SK-MEL-5 (cell line): Measurements from ENCODE around the gene ANKFY1. TPM values are rescaled to one million over a fixed set of nuclear protein-coding genes. Genes with fewer than 3 reads are reported as not detected.

Source experiments
- DNase-seq: peaks from one replicate; pipeline ENCODE4 v3.0.0-alpha.2; 2016; ENCODE audit warnings: low read depth, low spot score
- in situ Hi-C: cut with HindIII; loops from 2 replicates; pipeline ENCODE4 v1.10.0; 2016; ENCODE audit warnings: low sequenced_read_pairs, high pct_unique_total_duplicates, low pct_unique_long_range_greater_than_20kb
- small RNA-seq, 2 experiments: library from RNA; depleted of rRNA; stranded (forward); fragments of <200 nt; gene quantifications; one replicate each; pipeline ENCODE3, GENCODE V24; 2014
- total RNA-seq: library from RNA; depleted of rRNA; stranded (reverse); fragments of >200 nt; shearing (Covaris generic); gene quantifications from 2 replicates; pipeline ENCODE4 v1.2.3, GENCODE V29; 2014; rRNA removed

Gene ANKFY1
- total RNA-seq, 1 experiment from 2014 or later = 19.1 TPM

- no peak for DNase-seq
- in situ Hi-C loops = no loop called here
Measured at GRCh38 chr17:4119299-4119698, 144.5 kb downstream of the ANKFY1 start.

- in situ Hi-C loops = no loop called here
- no peak for DNase-seq
Measured at GRCh38 chr17:4118015-4118743, 145.6 kb downstream of the ANKFY1 start.

DNA sequence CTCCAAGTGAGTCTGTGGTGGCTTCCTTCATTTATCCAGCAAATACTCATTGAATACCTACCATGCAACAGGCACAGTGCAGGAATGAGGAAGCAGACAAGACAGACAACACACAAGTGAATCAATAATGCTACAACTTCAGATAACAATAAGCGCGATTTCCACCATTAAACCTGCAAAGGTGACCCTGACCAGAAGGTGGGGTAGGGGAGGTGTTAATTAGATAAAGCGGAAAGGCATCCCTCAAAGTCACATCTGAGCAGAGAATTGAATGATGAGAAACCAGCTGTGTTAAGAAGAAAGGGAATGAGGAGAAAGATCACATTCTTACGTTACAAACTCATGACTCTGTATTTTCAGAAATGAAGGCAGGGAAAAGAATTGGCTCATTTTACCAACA lies 147.3 kb downstream of the ANKFY1 start:
- no peak for DNase-seq
- in situ Hi-C loops = no loop called here

Small RNA genes lying within 50 kb of the gene (small RNA-seq; reads per million reads assigned to genes)
- 0 reads per million in 2 experiments for gene RF00019

Other genes with a start within 250 kb of the ANKFY1 start
- 24.0 and 30.4 TPM in 2 replicates for gene ZZEF1, start 120.9 kb downstream of the ANKFY1 start, total RNA-seq
- 35.6 and 36.3 TPM in 2 replicates for gene CYB5D2, start 120.8 kb downstream of the ANKFY1 start, total RNA-seq
- gene UBE2G1, start 102.7 kb upstream of the ANKFY1 start, total RNA-seq = 54.0 and 57.0 TPM in 2 replicates
- not detected in 2 replicates for gene SPNS3, start 170.0 kb upstream of the ANKFY1 start, total RNA-seq
- 0.51 and 0.66 TPM in 2 replicates for gene SPNS2, start 234.9 kb upstream of the ANKFY1 start, total RNA-seq